Measurements from ENCODE around the gene SMIM38.
A peak's percentile ranks its signal among the peaks of the same experiment; 100 is the strongest.
"Not testable (repeated sequence)": the region's sequence is repeated elsewhere in the genome, so short reads cannot be mapped to it uniquely, and the experiment has no call there.

SMIM38 gene

GRCh38 chr11:69140161-69140560 lies 15.6 kb upstream of the SMIM38 start:
- H3K4me3 Mint-ChIP-seq; H3K36me3 Mint-ChIP-seq (ENCODE audit: low read depth); intact Hi-C loops (cut with micrococcal nuclease); H3K27me3 Mint-ChIP-seq; H3K27ac Mint-ChIP-seq; H3K4me1 Mint-ChIP-seq (ENCODE audit: low read depth): not testable (repeated sequence)
- H3K9me3 Mint-ChIP-seq = peaks cover 24% of the 10 kb centered on the region

GRCh38 chr11:69140635-69141034 lies 15.1 kb upstream of the SMIM38 start:
- Mint-ChIP-seq H3K36me3 (ENCODE audit: low read depth) (no peaks in the 10 kb centered on the region), H3K4me3 (no peak overlapping the region), H3K9me3 (peaks cover 24% of the 10 kb centered on the region), H3K27ac (no peak overlapping the region), H3K27me3 (peaks cover 10% of the 10 kb centered on the region), H3K4me1 (ENCODE audit: low read depth) (peaks cover 10% of the 10 kb centered on the region)
- intact Hi-C loops (cut with micrococcal nuclease) = no loop called here

GRCh38 chr11:69141742-69142141 lies 14.0 kb upstream of the SMIM38 start:
- H3K4me1 Mint-ChIP-seq (ENCODE audit: low read depth) = peaks cover 10% of the 10 kb centered on the region
- H3K27me3 Mint-ChIP-seq = peaks cover 16% of the 10 kb centered on the region

GRCh38 chr11:69142895-69143294 lies 12.8 kb upstream of the SMIM38 start:
- Mint-ChIP-seq H3K9me3 (peaks cover 38% of the 10 kb centered on the region), H3K36me3 (ENCODE audit: low read depth) (no peaks in the 10 kb centered on the region), H3K27ac (no peak overlapping the region), H3K27me3 (peaks cover 16% of the 10 kb centered on the region), H3K4me3 (no peak overlapping the region), H3K4me1 (ENCODE audit: low read depth) (peaks cover 10% of the 10 kb centered on the region)
- intact Hi-C loops (cut with micrococcal nuclease) = no loop called here

More at GRCh38 chr11:69141742-69142141, 14.0 kb upstream of the SMIM38 start:
- intact Hi-C loops (cut with micrococcal nuclease) = no loop called here
- Mint-ChIP-seq H3K27ac (peak overlapping the region; percentile 26), H3K36me3 (ENCODE audit: low read depth) (no peaks in the 10 kb centered on the region), H3K9me3 (peaks cover 34% of the 10 kb centered on the region), H3K4me3 (no peak overlapping the region)

GRCh38 chr11:69144316-69145049 lies 11.3 kb upstream of the SMIM38 start:
- intact Hi-C loops (cut with micrococcal nuclease) = no loop called here
- no peaks in the 10 kb centered on the region for H3K36me3 Mint-ChIP-seq (ENCODE audit: low read depth)
- no peak overlapping the region for H3K27ac Mint-ChIP-seq
- no peak overlapping the region for H3K4me3 Mint-ChIP-seq
- peaks cover 10% of the 10 kb centered on the region for H3K4me1 Mint-ChIP-seq (ENCODE audit: low read depth)
- peaks cover 21% of the 10 kb centered on the region for H3K27me3 Mint-ChIP-seq
- peaks cover 50% of the 10 kb centered on the region for H3K9me3 Mint-ChIP-seq

- no peak overlapping the region for H3K4me3 Mint-ChIP-seq
- H3K9me3 Mint-ChIP-seq = peaks cover 54% of the 10 kb centered on the region
- H3K4me1 Mint-ChIP-seq (ENCODE audit: low read depth) = peaks cover 10% of the 10 kb centered on the region
- H3K27me3 Mint-ChIP-seq = peaks cover 21% of the 10 kb centered on the region
- H3K36me3 Mint-ChIP-seq (ENCODE audit: low read depth) = no peaks in the 10 kb centered on the region
- intact Hi-C loops (cut with micrococcal nuclease) = no loop called here
- H3K27ac Mint-ChIP-seq = no peak overlapping the region
Observed at GRCh38 chr11:69145050-69145380, 10.7 kb upstream of the SMIM38 start.

GRCh38 chr11:69148377-69148762 lies 7.4 kb upstream of the SMIM38 start:
- Mint-ChIP-seq H3K9me3 (peaks cover 42% of the 10 kb centered on the region), H3K27ac (no peak overlapping the region), H3K27me3 (peaks cover 26% of the 10 kb centered on the region), H3K4me3 (no peak overlapping the region), H3K36me3 (ENCODE audit: low read depth) (no peaks in the 10 kb centered on the region), H3K4me1 (ENCODE audit: low read depth) (no peaks in the 10 kb centered on the region)
- intact Hi-C loops (cut with micrococcal nuclease) = no loop called here

GRCh38 chr11:69148806-69149205 lies 6.9 kb upstream of the SMIM38 start:
- Mint-ChIP-seq H3K27me3 (peaks cover 26% of the 10 kb centered on the region), H3K9me3 (peaks cover 42% of the 10 kb centered on the region), H3K27ac (no peak overlapping the region), H3K36me3 (ENCODE audit: low read depth) (no peaks in the 10 kb centered on the region), H3K4me3 (no peak overlapping the region), H3K4me1 (ENCODE audit: low read depth) (no peaks in the 10 kb centered on the region)
- intact Hi-C loops (cut with micrococcal nuclease) = no loop called here

- H3K4me1 Mint-ChIP-seq (ENCODE audit: low read depth); H3K27ac Mint-ChIP-seq; H3K36me3 Mint-ChIP-seq (ENCODE audit: low read depth); intact Hi-C loops (cut with micrococcal nuclease); H3K4me3 Mint-ChIP-seq: not testable (repeated sequence)
- Mint-ChIP-seq H3K9me3 (peaks cover 42% of the 10 kb centered on the region), H3K27me3 (peaks cover 27% of the 10 kb centered on the region)
Observed at GRCh38 chr11:69149338-69150045, 6.2 kb upstream of the SMIM38 start.

GRCh38 chr11:69150175-69150574 lies 5.6 kb upstream of the SMIM38 start:
- H3K9me3 Mint-ChIP-seq = peaks cover 40% of the 10 kb centered on the region
- H3K4me3 Mint-ChIP-seq = no peak overlapping the region
- H3K4me1 Mint-ChIP-seq (ENCODE audit: low read depth) = no peaks in the 10 kb centered on the region
- intact Hi-C loops (cut with micrococcal nuclease) = no loop called here
- H3K36me3 Mint-ChIP-seq (ENCODE audit: low read depth) = no peaks in the 10 kb centered on the region
- peaks cover 24% of the 10 kb centered on the region for H3K27me3 Mint-ChIP-seq
- H3K27ac Mint-ChIP-seq = no peak overlapping the region

GRCh38 chr11:69151836-69152235 lies 3.9 kb upstream of the SMIM38 start:
- H3K36me3 Mint-ChIP-seq (ENCODE audit: low read depth) = no peaks in the 10 kb centered on the region
- peaks cover 29% of the 10 kb centered on the region for H3K27me3 Mint-ChIP-seq
- no peaks in the 10 kb centered on the region for H3K4me1 Mint-ChIP-seq (ENCODE audit: low read depth)
- H3K27ac Mint-ChIP-seq = no peak overlapping the region
- intact Hi-C loops (cut with micrococcal nuclease) = no loop called here
- H3K4me3 Mint-ChIP-seq = no peak overlapping the region
- peaks cover 24% of the 10 kb centered on the region for H3K9me3 Mint-ChIP-seq

- intact Hi-C loops (cut with micrococcal nuclease) = no loop called here
- Mint-ChIP-seq H3K27me3 (peaks cover 38% of the 10 kb centered on the region), H3K4me3 (no peak overlapping the region), H3K36me3 (ENCODE audit: low read depth) (no peaks in the 10 kb centered on the region), H3K9me3 (peaks cover 21% of the 10 kb centered on the region), H3K4me1 (ENCODE audit: low read depth) (no peaks in the 10 kb centered on the region), H3K27ac (no peak overlapping the region)
Observed at GRCh38 chr11:69152733-69153421, 2.9 kb upstream of the SMIM38 start.

GRCh38 chr11:69153661-69154060 lies 2.1 kb upstream of the SMIM38 start:
- no peaks in the 10 kb centered on the region for H3K36me3 Mint-ChIP-seq (ENCODE audit: low read depth)
- H3K27me3 Mint-ChIP-seq = peaks cover 43% of the 10 kb centered on the region
- H3K9me3 Mint-ChIP-seq = peaks cover 16% of the 10 kb centered on the region
- no peak overlapping the region for H3K27ac Mint-ChIP-seq
- intact Hi-C loops (cut with micrococcal nuclease) = no loop called here
- H3K4me3 Mint-ChIP-seq = no peak overlapping the region
- H3K4me1 Mint-ChIP-seq (ENCODE audit: low read depth) = no peaks in the 10 kb centered on the region

GRCh38 chr11:69154211-69154913 lies 1.4 kb upstream of the SMIM38 start:
- intact Hi-C loops (cut with micrococcal nuclease) = no loop called here
- Mint-ChIP-seq H3K4me1 (ENCODE audit: low read depth) (no peaks in the 10 kb centered on the region), H3K4me3 (no peak overlapping the region), H3K9me3 (peaks cover 9% of the 10 kb centered on the region), H3K27ac (no peak overlapping the region), H3K36me3 (ENCODE audit: low read depth) (no peaks in the 10 kb centered on the region), H3K27me3 (peaks cover 48% of the 10 kb centered on the region)

Data from dendritic cell treated with granulocyte-macrophage colony-stimulating factor and Interleukin-4, amounts not matched to agents 40 ng/mL and 50 ng/mL, for 4 days (primary cell).